Mucosa of rectum (tissue), 2 donors: Measurements from ENCODE around the gene A4GALT.

Experiments used
- H3K27ac ChIP-seq, 2 donors: one replicate each; pipeline ENCODE4 v1.7.0; 2013; ENCODE audit warnings: inconsistent platforms in 2 of 2, low read depth in 2 of 2, low read length in 2 of 2
- H3K27me3 ChIP-seq, 2 donors: one replicate each; pipeline ENCODE4 v1.7.0; 2013; ENCODE audit warnings: low read length in 2 of 2; ENCODE audit not compliant: control insufficient read depth in 2 of 2, insufficient read depth in 2 of 2
- H3K36me3 ChIP-seq, 2 donors: one replicate each; pipeline ENCODE4 v1.7.0; 2013; ENCODE audit warnings: low read length in 2 of 2; ENCODE audit not compliant: control insufficient read depth in 2 of 2, insufficient read depth in 2 of 2
- H3K4me1 ChIP-seq, 2 donors: one replicate each; pipeline ENCODE4 v1.7.0; 2013; ENCODE audit warnings: low read length in 2 of 2, mild to moderate bottlenecking in 1 of 2; ENCODE audit not compliant: control insufficient read depth in 2 of 2, insufficient read depth in 2 of 2
- H3K4me3 ChIP-seq, 2 donors: one replicate each; pipeline ENCODE4 v1.7.0; 2013; ENCODE audit warnings: low read length in 2 of 2
- H3K9ac ChIP-seq, 2 donors: one replicate each; pipeline ENCODE4 v1.7.0; 2013; ENCODE audit warnings: low read length in 2 of 2, low read depth in 1 of 2, mild to moderate bottlenecking in 1 of 2
- H3K9me3 ChIP-seq, 2 donors: one replicate each; pipeline ENCODE4 v1.7.0; 2013; ENCODE audit warnings: low read length in 2 of 2; ENCODE audit not compliant: control insufficient read depth in 2 of 2
- donor health status: healthy.
- donor health status: Normal muscosa, but diverticular disease.

The A4GALT gene

GRCh38 chr22:42653999-42654398, 66.7 kb downstream of the A4GALT start:
- H3K27me3 ChIP-seq = no peaks in the 10 kb centered on the region
- no peak overlapping the region for H3K9ac ChIP-seq
- no peaks in the 10 kb centered on the region for H3K9me3 ChIP-seq
- H3K27ac ChIP-seq = no peak overlapping the region
- H3K36me3 ChIP-seq = no peaks in the 10 kb centered on the region
- H3K4me1 ChIP-seq = peaks cover 0 to 3% of the 10 kb centered on the region in 2 donors
- no peak overlapping the region for H3K4me3 ChIP-seq

GRCh38 chr22:42651134-42651533, 69.5 kb downstream of the A4GALT start:
- H3K36me3 ChIP-seq = no peaks in the 10 kb centered on the region
- no peaks in the 10 kb centered on the region for H3K9me3 ChIP-seq

DNA sequence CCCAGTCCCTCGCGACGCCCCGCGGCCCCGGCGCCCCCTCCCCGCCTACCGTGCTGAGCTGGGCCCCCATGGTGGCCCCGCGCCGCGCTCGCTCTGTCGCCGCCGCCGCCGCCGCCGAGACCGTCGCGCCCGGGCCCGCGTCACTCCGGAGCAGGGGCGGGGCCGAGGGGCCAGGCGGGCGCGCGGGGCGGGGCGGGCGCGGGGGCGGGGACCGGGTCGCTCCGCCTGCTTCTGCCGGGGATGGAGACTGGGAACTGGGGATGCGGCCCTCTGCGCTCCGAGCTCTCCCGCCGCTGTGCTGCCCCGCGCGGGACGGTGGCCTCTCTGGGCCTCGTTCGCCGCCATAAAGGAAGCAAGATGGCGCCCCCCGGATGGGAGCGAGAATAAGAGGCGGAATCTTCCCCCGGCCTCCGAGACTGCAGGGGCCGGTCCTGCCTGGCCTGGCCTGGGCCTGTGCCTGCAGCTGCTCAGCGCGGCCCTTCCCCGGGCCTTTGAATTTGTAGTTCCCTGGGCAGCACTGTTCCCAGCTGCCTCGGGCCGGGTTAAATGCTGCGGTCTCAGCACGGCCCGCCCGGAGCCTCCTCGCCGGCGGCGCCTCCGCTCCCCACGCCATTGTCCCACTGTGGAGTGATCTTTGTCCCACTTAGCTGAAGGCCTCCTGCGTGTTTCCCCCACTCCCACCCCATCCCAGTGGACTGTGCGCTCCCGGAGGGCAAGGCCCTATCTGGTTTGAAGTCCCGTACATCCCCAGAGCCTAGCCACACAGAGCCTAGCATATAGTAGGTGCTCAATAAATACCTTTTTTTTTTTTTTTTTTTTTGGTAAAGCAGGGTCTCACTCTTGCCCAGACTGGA, 71.2 kb downstream of the A4GALT start, which contains the start of gene CYB5R3:
Gene CYB5R3, minus strand, starts transcription at position 147 of the 854 bp plus-strand sequence. Its CDS starts 77 bp downstream, at position 70.
- H3K27ac ChIP-seq = peak within 1 kb of the TSS; percentile 91 to 96
- no peaks in the 10 kb centered on the region for H3K9me3 ChIP-seq
- peak within 1 kb of the TSS; percentile 82 to 93 for H3K4me3 ChIP-seq
- H3K27me3 ChIP-seq = no peaks in the 10 kb centered on the region
- H3K4me1 ChIP-seq = peaks cover 42 to 46% of the 10 kb centered on the region in 2 donors
- no peaks in the 10 kb centered on the region for H3K36me3 ChIP-seq
- H3K9ac ChIP-seq = peak within 1 kb of the TSS; percentile 87 to 94

More at GRCh38 chr22:42651134-42651533, 69.5 kb downstream of the A4GALT start:
- no peak overlapping the region for H3K9ac ChIP-seq
- no peak overlapping the region for H3K27ac ChIP-seq
- no peaks in the 10 kb centered on the region for H3K27me3 ChIP-seq
- H3K4me1 ChIP-seq = peaks cover 25 to 29% of the 10 kb centered on the region in 2 donors
- no peak overlapping the region for H3K4me3 ChIP-seq

GRCh38 chr22:42648368-42649245, 72.1 kb downstream of the A4GALT start:
- H3K4me3 ChIP-seq = peak overlapping the region; percentile 82 to 93
- peaks cover 50 to 54% of the 10 kb centered on the region in 2 donors for H3K4me1 ChIP-seq
- H3K36me3 ChIP-seq = no peaks in the 10 kb centered on the region
- peak overlapping the region; percentile 91 to 96 for H3K27ac ChIP-seq
- no peaks in the 10 kb centered on the region for H3K9me3 ChIP-seq
- H3K9ac ChIP-seq = peak overlapping the region; percentile 87 to 94
- no peaks in the 10 kb centered on the region for H3K27me3 ChIP-seq

GRCh38 chr22:42648017-42648367, 72.7 kb downstream of the A4GALT start:
- H3K4me3 ChIP-seq = peak overlapping the region; percentile 82 to 93
- H3K9ac ChIP-seq = peak overlapping the region; percentile 87 to 94
- H3K36me3 ChIP-seq = no peaks in the 10 kb centered on the region
- peaks cover 55 to 60% of the 10 kb centered on the region in 2 donors for H3K4me1 ChIP-seq
- H3K9me3 ChIP-seq = no peaks in the 10 kb centered on the region
- no peaks in the 10 kb centered on the region for H3K27me3 ChIP-seq
- peak overlapping the region; percentile 91 to 96 for H3K27ac ChIP-seq

GRCh38 chr22:42646569-42647525, 73.8 kb downstream of the A4GALT start:
- Histone ChIP-seq H3K4me1 (peaks cover 58 to 66% of the 10 kb centered on the region in 2 donors), H3K4me3 (peak overlapping the region; percentile 34 to 44), H3K9ac (peak overlapping the region; percentile 56 to 72), H3K27me3 (no peaks in the 10 kb centered on the region), H3K27ac (peak overlapping the region; percentile 78 to 83), H3K36me3 (no peaks in the 10 kb centered on the region), H3K9me3 (no peaks in the 10 kb centered on the region)

DNA sequence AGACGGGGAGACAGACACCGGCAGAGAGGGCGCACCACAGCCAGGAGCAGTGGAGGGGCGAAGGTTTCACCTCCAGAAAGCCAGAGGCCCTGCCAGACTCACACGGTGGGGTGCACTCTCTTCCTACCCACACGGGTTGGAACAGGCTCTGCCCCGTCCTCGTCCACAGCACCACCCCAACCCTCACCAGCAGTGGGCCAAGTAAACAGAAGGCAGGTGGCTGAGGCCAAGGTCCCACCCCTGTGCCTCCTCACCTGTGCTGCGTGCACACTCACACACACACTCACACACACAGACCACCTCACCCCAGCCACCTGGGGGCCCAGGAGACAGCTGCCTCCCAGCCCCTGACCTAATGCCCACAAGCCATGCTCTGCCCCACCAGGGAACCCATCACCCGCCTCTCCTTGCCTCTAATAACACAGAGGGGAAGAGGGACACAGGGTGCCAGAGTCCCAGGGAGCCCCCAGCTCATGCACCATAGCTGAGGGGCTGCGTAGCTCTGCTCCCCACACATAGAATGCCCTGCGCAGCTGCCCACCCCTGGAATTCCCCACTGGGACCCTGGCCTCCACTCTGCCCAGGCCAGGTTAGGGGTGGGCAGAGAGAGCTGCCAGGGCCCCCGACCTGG, 74.6 kb downstream of the A4GALT start:
- Histone ChIP-seq H3K9ac (peak overlapping the region; percentile 56 to 72), H3K27ac (peak overlapping the region; percentile 78 to 83), H3K4me3 (peak overlapping the region; percentile 41 to 44), H3K4me1 (peaks cover 58 to 66% of the 10 kb centered on the region in 2 donors), H3K9me3 (no peaks in the 10 kb centered on the region), H3K36me3 (no peaks in the 10 kb centered on the region), H3K27me3 (no peaks in the 10 kb centered on the region)

GRCh38 chr22:42645341-42645937, 75.2 kb downstream of the A4GALT start:
- Histone ChIP-seq H3K36me3 (no peaks in the 10 kb centered on the region), H3K4me3 (peak overlapping the region; percentile 41), H3K27me3 (no peaks in the 10 kb centered on the region), H3K9ac (peak overlapping the region; percentile 34 to 72), H3K27ac (peak overlapping the region; percentile 78 to 83), H3K9me3 (no peaks in the 10 kb centered on the region), H3K4me1 (peaks cover 58 to 66% of the 10 kb centered on the region in 2 donors)
